ES-I3 (cell line): Measurements from ENCODE around the gene BTBD9.

ENCODE experiments used
- H3K36me3 ChIP-seq: 2 replicates; pipeline ENCODE4 v1.6.1; 2013; ENCODE audit warnings: mild to moderate bottlenecking, low read length, control low read depth, moderate library complexity; ENCODE audit not compliant: insufficient read depth
- H3K4me1 ChIP-seq: 2 replicates; pipeline ENCODE4 v1.6.1; 2013; ENCODE audit warnings: mild to moderate bottlenecking, control low read depth, low read length; ENCODE audit not compliant: insufficient read depth
- H3K9ac ChIP-seq: 2 replicates; pipeline ENCODE4 v1.6.1; 2013; ENCODE audit warnings: low read depth, mild to moderate bottlenecking, low read length, moderate library complexity
- H3K9me3 ChIP-seq: 2 replicates; pipeline ENCODE4 v1.6.1; 2013; ENCODE audit warnings: mild to moderate bottlenecking, low read length, moderate library complexity; ENCODE audit not compliant: control insufficient read depth, insufficient read depth

The BTBD9 gene

GRCh38 chr6:38573801-38574395 is 65.8 kb downstream of the BTBD9 start:
- H3K9ac ChIP-seq = no peak overlapping the region

DNA sequence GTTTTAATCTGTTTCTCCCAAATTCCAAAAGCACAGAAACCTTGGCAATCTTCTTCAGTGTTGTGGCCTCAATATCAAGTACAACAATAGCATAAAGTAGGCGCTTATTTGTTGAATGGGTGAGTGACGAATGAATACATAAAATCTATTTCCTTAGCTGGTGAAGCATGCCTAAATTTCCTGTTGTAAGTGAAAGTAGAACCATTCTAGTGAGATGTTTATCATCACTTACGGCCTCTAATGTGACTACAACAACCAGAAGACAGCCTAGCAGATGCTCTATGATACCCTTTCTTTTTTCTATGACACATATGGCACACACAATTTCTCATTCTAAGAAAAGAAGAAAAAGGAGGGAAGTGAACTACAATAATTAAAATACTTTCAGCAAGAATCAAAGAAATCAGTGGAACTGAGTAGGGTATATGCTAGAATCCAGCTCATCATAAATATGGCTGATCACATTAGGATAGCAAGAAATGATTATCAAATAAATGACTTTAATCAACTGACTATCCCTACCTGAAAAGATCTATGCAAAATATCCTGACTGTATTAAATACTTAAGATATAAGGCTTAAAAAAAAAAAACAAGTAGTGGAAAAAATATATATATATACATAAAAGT is 67.4 kb downstream of the BTBD9 start:
- Histone ChIP-seq H3K9ac (no peak overlapping the region), H3K4me1 (peaks cover 10% of the 10 kb centered on the region; the same call in 1 of the 2 replicates), H3K9me3 (no peaks in the 10 kb centered on the region), H3K36me3 (no peaks in the 10 kb centered on the region)

More at GRCh38 chr6:38573801-38574395, 65.8 kb downstream of the BTBD9 start:
- H3K9me3 ChIP-seq = no peaks in the 10 kb centered on the region
- no peaks in the 10 kb centered on the region for H3K36me3 ChIP-seq
- peaks cover 10% of the 10 kb centered on the region; the same call in 1 of the 2 replicates for H3K4me1 ChIP-seq

DNA sequence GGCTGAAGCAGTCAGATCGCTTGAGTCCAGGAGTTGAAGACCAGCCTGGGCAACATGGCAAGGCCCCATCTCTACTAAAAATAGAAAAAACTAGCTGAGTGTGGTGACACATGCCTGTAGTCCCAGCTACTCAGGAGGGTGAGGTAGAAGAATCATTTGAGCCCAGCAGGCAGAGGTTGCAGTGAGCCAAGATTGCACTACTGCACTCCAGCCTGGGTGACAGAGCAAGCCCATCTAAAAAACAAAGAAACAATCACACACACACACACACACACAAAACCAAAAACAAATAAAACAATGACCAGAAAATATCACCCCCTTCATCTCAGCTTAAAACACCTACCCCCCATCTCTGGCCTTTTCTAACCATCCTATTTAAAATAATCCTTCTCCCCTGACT is 68.0 kb downstream of the BTBD9 start:
- H3K4me1 ChIP-seq = peaks cover 12% of the 10 kb centered on the region; the same call in 1 of the 2 replicates
- no peak overlapping the region for H3K9ac ChIP-seq
- H3K9me3 ChIP-seq = no peaks in the 10 kb centered on the region
- no peaks in the 10 kb centered on the region for H3K36me3 ChIP-seq

DNA sequence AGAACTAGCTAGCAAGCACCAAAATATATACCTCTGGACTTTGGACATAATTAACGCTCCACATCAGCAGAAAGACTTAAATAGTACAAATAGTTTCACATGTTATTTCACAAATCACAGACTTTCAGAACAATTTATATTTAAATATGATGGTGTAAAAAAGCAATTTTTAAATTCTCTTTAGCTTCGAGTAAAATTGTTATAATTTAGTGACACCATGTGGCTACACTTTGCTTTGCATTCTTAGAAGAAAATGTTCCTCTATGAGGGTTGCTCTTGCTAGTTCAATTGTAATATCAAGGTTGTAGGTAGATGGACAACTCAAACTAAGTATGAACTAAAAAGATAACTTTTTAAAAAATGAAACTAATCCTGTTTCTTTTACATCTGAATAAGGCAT is 69.0 kb downstream of the BTBD9 start:
- Histone ChIP-seq H3K36me3 (no peaks in the 10 kb centered on the region), H3K4me1 (peaks cover 14% of the 10 kb centered on the region; the same call in 1 of the 2 replicates), H3K9ac (no peak overlapping the region), H3K9me3 (no peaks in the 10 kb centered on the region)

DNA sequence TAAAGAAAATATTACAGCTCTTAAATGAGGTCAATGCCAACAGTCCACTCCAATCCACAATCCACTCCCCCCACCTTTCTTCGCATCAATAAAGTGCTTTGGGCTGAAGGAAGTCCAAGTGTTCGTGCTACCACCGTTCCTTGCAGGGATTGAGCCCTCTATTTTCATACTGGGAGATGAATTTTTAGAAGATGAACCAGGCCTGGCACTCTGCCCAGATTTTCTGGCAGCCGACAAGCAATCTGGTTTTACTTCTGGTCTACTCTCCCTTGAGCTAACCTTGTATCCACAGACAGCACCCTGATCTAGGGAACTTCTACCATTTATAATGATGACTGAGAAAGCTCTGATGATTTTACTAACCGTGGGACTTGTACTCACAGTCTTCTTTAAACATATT is 72.3 kb downstream of the BTBD9 start:
- no peaks in the 10 kb centered on the region for H3K9me3 ChIP-seq
- H3K9ac ChIP-seq = no peak overlapping the region
- H3K36me3 ChIP-seq = no peaks in the 10 kb centered on the region
- H3K4me1 ChIP-seq = peaks cover 14% of the 10 kb centered on the region; the same call in 1 of the 2 replicates

DNA sequence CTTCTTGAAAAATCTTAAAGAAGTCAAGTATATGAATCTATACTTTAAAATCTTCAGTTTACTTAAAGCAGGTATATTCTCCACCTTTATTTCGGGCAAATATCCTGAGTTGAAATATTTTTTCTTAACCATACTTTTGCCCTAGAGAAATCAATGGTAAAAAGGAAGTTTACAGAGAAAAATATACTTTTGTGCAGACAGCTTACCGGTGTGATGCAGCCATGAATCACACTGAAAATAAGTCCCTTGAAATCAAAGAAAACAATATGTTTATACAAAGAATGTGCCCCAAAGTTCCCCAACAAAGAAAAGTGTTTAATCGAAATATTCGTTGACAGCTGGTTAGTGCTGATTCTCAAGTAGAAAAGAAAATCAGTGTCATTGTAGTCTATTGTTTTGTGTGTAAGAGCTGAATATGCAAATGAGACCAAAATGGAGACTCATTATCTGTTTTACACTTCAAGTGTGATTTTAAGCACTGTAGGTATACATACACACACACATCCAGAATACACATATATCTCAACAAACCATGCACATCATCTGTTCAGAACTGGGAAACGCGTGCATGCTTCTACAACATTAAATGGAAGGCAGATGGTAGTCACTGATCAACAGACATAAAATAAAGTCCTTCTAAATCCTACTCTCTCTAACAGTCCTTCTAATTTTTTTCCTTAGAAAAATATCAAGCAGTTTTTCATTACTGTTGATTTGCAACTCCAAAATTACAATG is 73.3 kb downstream of the BTBD9 start:
- Histone ChIP-seq H3K36me3 (no peaks in the 10 kb centered on the region), H3K9ac (no peak overlapping the region), H3K9me3 (no peaks in the 10 kb centered on the region), H3K4me1 (peaks cover 14% of the 10 kb centered on the region; the same call in 1 of the 2 replicates)

GRCh38 chr6:38564301-38564700 is 75.4 kb downstream of the BTBD9 start:
- Histone ChIP-seq H3K9me3 (no peaks in the 10 kb centered on the region), H3K4me1 (0 out of 2 replicates have a peak, but pooled peaks cover 4% of the 10 kb centered on the region), H3K9ac (no peak overlapping the region), H3K36me3 (no peaks in the 10 kb centered on the region)

DNA sequence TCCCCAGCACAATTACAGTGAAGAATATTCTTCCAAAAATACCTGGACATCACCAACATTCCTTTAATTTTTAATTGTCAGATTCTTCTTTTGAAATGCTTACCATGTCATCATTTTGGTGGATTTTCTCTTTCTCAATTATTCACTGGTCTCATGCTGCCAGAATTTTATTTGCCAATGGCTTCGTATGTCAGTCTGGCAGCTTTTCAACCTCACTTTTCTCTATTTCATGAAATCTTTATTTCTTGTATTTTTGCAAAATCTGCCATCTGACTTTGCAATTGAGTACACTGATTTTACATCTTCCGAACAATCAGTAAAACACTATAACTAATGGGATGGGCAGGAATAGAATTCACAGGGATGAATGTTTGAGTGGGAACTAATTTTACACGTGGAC is 84.1 kb downstream of the BTBD9 start:
- Histone ChIP-seq H3K36me3 (no peaks in the 10 kb centered on the region), H3K9ac (no peak overlapping the region), H3K4me1 (peaks cover 10% of the 10 kb centered on the region; the same call in 1 of the 2 replicates), H3K9me3 (no peaks in the 10 kb centered on the region)

DNA sequence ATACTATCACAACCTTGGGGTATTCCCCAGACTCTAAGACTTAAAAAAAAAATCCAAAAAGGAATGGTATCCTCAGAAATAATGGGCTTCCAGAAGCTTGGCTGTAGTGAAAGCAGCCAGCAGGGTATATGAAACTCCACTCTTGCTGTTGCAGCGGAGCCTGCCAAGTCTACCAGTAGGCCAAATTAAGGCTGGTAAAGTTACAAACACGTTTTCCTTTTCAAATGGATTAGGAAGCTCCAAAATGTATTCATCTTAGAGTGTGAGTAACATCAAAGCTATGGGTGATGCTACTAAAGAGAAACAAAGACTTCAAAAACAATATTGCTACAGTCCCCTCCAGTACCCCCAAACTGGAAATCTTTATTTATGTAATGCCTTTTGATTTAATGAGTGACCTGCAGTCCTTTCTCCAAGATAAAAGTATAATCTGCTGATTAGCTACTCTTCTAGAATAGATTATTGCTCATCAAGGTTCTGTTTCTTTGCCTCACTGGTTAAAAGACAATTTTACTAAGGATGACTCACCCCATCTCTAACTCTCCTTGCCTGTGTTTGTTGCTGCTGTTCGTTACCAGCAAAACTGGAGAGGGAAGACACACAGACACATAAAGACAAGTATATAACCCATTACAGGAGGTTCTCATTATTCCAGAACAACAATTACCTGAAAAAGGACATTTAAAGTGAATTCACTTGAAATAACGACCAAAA is 84.9 kb downstream of the BTBD9 start:
- Histone ChIP-seq H3K9ac (no peak overlapping the region), H3K36me3 (no peaks in the 10 kb centered on the region), H3K9me3 (no peaks in the 10 kb centered on the region), H3K4me1 (peaks cover 10% of the 10 kb centered on the region; the same call in 1 of the 2 replicates)

DNA sequence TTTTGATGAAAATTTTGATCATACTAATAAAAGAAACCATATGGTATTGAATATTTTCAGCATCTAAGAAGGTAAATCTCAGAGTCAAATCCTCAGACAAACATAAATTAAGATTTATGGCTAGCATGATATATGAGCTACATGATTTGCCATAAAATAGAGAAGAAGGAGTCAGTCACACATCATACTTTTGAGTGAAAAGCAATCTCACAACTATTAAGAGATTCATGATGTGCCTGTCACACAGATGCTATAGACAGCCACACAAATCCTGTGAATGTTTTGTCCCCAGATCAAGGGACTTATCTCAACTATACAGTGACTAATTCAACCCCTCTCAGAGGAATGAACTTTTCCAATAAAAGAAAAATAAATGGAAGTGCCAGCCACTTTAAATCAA is 85.7 kb downstream of the BTBD9 start:
- Histone ChIP-seq H3K9me3 (no peaks in the 10 kb centered on the region), H3K36me3 (no peaks in the 10 kb centered on the region), H3K4me1 (peaks cover 10% of the 10 kb centered on the region; the same call in 1 of the 2 replicates), H3K9ac (no peak overlapping the region)

DNA sequence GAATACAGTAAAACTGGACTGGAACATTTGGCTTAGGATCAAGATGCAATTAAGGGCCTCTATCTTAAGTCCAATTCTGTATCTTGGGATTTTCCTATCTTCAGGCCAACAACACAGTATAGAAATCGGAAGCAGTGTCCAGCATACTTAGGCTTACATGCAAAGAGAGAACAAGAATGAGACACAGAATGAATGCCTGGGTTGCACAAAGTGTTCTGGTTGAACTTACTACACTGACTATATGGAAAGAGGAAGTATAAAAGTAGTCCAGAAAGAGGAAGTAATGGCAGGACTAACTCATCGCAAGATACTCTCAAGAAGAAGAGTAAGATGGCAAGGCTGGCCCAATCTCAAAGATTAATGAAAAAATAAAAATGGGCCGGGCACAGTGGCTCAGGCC is 87.6 kb downstream of the BTBD9 start:
- Histone ChIP-seq H3K9ac (no peak overlapping the region), H3K4me1 (peaks cover 10% of the 10 kb centered on the region; the same call in 1 of the 2 replicates), H3K9me3 (no peaks in the 10 kb centered on the region), H3K36me3 (no peaks in the 10 kb centered on the region)

GRCh38 chr6:38549795-38550194 is 89.9 kb downstream of the BTBD9 start:
- Histone ChIP-seq H3K4me1 (peaks cover 6% of the 10 kb centered on the region; the same call in 1 of the 2 replicates), H3K36me3 (no peaks in the 10 kb centered on the region), H3K9me3 (no peaks in the 10 kb centered on the region), H3K9ac (no peak overlapping the region)

GRCh38 chr6:38549180-38549579 is 90.5 kb downstream of the BTBD9 start:
- no peaks in the 10 kb centered on the region for H3K9me3 ChIP-seq
- H3K9ac ChIP-seq = no peak overlapping the region
- no peaks in the 10 kb centered on the region for H3K36me3 ChIP-seq
- 0 out of 2 replicates have a peak, but pooled peaks cover under 1% of the 10 kb centered on the region for H3K4me1 ChIP-seq

DNA sequence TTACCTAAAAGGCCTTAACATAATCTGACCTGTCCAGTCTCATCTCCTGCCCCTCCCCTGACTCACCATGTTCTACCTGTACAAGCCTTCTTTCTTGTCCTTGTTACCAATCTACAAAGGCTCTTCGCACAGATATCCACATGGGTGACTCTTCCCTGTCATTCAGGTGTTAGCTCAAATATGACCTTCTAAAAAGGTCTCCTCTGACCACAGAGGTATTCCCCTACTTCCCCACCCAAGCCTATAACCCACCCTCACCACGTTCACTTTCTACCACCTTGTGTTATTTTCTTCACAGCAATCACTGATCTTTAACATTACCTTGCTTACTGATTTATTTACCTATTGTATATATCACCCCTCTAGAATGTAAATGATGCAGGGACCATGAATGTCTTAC is 96.7 kb downstream of the BTBD9 start:
- Histone ChIP-seq H3K9me3 (no peaks in the 10 kb centered on the region), H3K4me1 (no peaks in the 10 kb centered on the region), H3K36me3 (no peaks in the 10 kb centered on the region), H3K9ac (no peak overlapping the region)
